GM06990 (cell line): ENCODE data around the gene SYNM.

Source experiments
- DNase-seq: peaks from one replicate; pipeline ENCODE4 v3.0.0-alpha.2; 2011; ENCODE audit not compliant: insufficient read length; ENCODE audit errors: extremely low read depth
- H3K27me3 ChIP-seq: replicated peaks from 2 replicates; pipeline ENCODE4 v1.6.0; 2011; ENCODE audit warnings: low read length; ENCODE audit not compliant: control insufficient read depth, insufficient read depth
- H3K36me3 ChIP-seq: 2 replicates; pipeline ENCODE4 v1.5.1; 2011; ENCODE audit warnings: low read length; ENCODE audit not compliant: control insufficient read depth, insufficient read depth
- H3K4me3 ChIP-seq: replicated peaks from 2 replicates; pipeline ENCODE4 v1.5.1; 2011; ENCODE audit warnings: low read depth, mild to moderate bottlenecking, control low read depth, low read length
- CTCF ChIP-seq: IDR thresholded peaks from 2 replicates; pipeline ENCODE4 v1.5.1; 2011; ENCODE audit warnings: low read length, control low read depth, mild to moderate bottlenecking, inconsistent platforms; ENCODE audit not compliant: insufficient read depth, poor library complexity, severe bottlenecking

SYNM gene

GRCh38 chr15:99146661-99147060 is 41.8 kb downstream of the SYNM start:
- H3K36me3 ChIP-seq: no peaks in the 10 kb centered on the region
- no peak for TF ChIP-seq CTCF
- no peak for DNase-seq
- no peak overlapping the region for H3K4me3 ChIP-seq
- H3K27me3 ChIP-seq: no peaks in the 10 kb centered on the region

- Histone ChIP-seq H3K36me3 (no peaks in the 10 kb centered on the region), H3K27me3 (no peaks in the 10 kb centered on the region), H3K4me3 (no peak overlapping the region)
- no peak for DNase-seq
- no peak for TF ChIP-seq CTCF
Measured at GRCh38 chr15:99148851-99149276, 44.0 kb downstream of the SYNM start.

GRCh38 chr15:99149366-99149765 is 44.5 kb downstream of the SYNM start:
- no peak for DNase-seq
- Histone ChIP-seq H3K36me3 (no peaks in the 10 kb centered on the region), H3K4me3 (no peak overlapping the region), H3K27me3 (no peaks in the 10 kb centered on the region)
- TF ChIP-seq CTCF: no peak

GRCh38 chr15:99151156-99151555 is 46.3 kb downstream of the SYNM start:
- H3K4me3 ChIP-seq: no peak overlapping the region
- H3K27me3 ChIP-seq: no peaks in the 10 kb centered on the region
- DNase-seq: no peak
- no peaks in the 10 kb centered on the region for H3K36me3 ChIP-seq
- no peak for TF ChIP-seq CTCF

- no peak overlapping the region for H3K4me3 ChIP-seq
- H3K36me3 ChIP-seq: no peaks in the 10 kb centered on the region
- H3K27me3 ChIP-seq: no peaks in the 10 kb centered on the region
- TF ChIP-seq CTCF: no peak
- DNase-seq: no peak
Measured at GRCh38 chr15:99153026-99153535, 48.2 kb downstream of the SYNM start.

GRCh38 chr15:99154271-99154670 is 49.4 kb downstream of the SYNM start:
- H3K27me3 ChIP-seq: no peaks in the 10 kb centered on the region
- DNase-seq: no peak
- no peak for TF ChIP-seq CTCF
- no peak overlapping the region for H3K4me3 ChIP-seq
- H3K36me3 ChIP-seq: no peaks in the 10 kb centered on the region
